Hepatocyte (in vitro differentiated cells): ENCODE data around the gene RASAL1.

ENCODE experiments used
- CTCF ChIP-seq: fragments of 200-600 bp; sonication (generic); IDR thresholded peaks from 2 replicates; pipeline ENCODE4 v1.5.1; 2016; ENCODE audit warnings: antibody characterized with exemption, mild to moderate bottlenecking; ENCODE audit not compliant: poor library complexity
- EZH2 ChIP-seq: fragments of 200-600 bp; sonication (generic); IDR thresholded peaks from 2 replicates; pipeline ENCODE4 v1.6.1; 2016; ENCODE audit warnings: antibody characterized with exemption, mild to moderate bottlenecking, borderline replicate concordance

- TF ChIP-seq CTCF: peak; percentile 71
- TF ChIP-seq EZH2: no peak
Observed at GRCh38 chr12:113098441-113099028, 37.0 kb downstream of the RASAL1 start.
